ENCODE data around the gene LPGAT1.

DNA sequence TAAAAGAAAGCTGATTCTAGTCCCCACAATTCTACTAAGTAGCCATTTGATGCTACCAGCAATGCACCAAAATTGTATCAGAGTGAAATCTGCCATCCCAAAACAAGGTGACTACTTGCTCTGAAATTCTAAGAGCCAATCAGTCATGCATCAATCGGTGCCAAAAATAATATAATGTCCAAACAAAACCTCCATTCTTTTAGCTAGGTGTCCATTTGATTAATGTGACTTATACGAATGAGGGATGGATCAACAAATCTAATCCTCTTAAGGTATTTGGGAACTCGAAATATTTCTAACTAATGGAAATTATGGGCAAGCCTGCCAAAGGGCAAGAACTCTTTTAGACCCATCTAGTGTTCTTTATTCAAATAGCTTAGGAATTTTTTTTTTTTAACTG, 88.8 kb downstream of the LPGAT1 start:
- TF ChIP-seq, protein P1, sequence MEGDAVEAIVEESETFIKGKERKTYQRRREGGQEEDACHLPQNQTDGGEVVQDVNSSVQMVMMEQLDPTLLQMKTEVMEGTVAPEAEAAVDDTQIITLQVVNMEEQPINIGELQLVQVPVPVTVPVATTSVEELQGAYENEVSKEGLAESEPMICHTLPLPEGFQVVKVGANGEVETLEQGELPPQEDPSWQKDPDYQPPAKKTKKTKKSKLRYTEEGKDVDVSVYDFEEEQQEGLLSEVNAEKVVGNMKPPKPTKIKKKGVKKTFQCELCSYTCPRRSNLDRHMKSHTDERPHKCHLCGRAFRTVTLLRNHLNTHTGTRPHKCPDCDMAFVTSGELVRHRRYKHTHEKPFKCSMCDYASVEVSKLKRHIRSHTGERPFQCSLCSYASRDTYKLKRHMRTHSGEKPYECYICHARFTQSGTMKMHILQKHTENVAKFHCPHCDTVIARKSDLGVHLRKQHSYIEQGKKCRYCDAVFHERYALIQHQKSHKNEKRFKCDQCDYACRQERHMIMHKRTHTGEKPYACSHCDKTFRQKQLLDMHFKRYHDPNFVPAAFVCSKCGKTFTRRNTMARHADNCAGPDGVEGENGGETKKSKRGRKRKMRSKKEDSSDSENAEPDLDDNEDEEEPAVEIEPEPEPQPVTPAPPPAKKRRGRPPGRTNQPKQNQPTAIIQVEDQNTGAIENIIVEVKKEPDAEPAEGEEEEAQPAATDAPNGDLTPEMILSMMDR (conservative IDR thresholded peaks at IDR 0.05), result no peak
- no peak for TF ChIP-seq EZH2 (IDR thresholded peaks at IDR 0.05; ENCODE audit: low read depth)

Data from PC-9 (cell line).